GM21723 (cell line): ENCODE results near the gene PDE3A.
"Not testable (repeated sequence)": the region's sequence is repeated elsewhere in the genome, so short reads cannot be mapped to it uniquely, and the experiment has no call there.

Experiments
- ATAC-seq: cut with Tn5 transposase; IDR thresholded peaks from one replicate; pipeline ENCODE4 v1.9.1; 2021; ENCODE audit warnings: mild to moderate bottlenecking, moderate library complexity; ENCODE audit not compliant: unreplicated experiment

PDE3A gene

DNA sequence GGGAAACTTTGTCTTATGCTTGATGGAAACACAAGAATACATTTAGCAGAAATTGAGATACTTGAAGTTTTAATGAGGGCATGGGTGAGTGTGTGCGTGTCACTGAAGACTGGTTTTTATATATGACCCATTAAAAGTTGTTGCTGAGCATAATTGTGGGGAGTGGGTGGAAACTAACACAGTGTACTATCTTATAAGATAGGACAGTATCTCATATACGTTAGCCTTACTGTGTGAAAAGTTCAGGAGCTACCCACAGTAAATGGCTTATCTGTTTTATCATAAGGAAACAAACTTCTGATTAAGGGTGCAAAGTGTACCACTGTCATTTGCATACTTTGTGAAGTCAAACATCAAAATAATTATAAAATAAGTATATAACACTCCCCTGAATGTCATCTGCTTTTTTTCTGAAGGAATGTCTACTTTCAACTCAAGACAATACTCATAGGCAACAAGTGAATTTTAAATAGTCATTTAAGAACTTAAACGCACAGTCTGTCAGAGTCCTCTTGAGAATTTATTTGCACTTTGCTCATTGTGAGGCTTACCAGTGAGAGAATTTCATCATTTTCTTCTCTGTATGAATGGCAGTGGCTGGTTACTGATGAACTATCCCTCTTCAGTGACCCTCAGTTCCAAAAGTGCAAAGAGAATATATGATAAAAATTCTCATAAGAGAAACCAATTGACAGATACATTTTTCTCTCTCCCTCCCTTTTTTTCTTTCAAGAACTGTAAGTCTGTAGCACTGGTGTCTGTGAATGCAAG lies 4.2 kb downstream of the PDE3A start:
- no peak for ATAC-seq

DNA sequence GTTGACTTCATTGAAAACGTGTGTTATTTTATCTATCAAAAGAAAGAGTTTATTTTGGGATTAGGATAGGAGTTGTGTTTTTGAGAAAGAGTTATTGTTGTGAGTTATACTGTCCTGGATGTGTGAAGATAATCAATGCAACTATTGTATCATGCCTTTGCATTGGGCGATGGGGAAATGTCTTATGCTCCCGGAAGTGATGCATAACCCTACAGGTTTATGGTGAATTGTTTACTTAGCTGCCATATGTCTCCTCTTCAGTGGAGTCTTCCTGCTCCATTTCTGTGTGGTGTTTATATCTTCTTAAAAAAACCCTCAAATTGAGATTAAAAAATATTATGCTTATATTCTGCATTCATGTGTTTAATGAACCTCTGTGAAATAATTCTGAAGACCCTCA lies 6.5 kb downstream of the PDE3A start:
- ATAC-seq: no peak

DNA sequence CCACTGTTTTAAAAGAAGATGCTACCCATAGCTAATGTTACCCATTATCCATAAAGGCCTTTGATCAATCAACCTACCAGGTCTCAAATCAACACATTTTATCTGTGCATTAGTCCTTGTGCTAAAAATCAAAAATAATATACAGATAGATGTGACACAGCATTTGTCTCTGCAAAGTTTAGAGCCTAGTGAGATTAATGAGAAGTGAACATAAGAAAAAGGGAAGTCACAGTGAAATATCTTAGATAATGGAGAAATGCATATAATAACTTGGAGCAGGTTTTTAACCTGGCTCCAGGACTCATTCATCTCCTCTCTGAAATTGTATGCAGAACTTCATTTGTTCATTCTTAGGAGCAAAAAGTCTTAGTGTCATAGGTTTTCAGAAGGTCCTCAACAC lies 7.2 kb downstream of the PDE3A start:
- ATAC-seq: no peak

DNA sequence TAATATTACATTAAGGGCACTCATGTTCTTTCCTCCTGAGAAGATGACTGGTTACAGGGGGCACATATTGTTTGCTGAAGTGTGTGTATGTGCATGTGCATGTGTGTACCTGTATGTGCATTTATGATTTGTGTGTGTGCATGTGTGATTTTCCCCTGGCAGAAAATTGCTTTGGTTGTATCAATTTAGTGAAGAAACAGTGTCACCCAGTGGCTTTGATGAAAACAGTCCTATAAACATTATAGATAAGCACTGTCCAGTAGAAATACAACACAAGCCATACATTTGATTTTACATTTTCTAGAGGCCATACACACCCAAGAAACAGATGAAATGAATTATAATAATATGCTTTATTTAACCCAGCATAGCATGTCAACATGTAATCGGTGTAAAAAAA lies 8.6 kb downstream of the PDE3A start:
- ATAC-seq: no peak

DNA sequence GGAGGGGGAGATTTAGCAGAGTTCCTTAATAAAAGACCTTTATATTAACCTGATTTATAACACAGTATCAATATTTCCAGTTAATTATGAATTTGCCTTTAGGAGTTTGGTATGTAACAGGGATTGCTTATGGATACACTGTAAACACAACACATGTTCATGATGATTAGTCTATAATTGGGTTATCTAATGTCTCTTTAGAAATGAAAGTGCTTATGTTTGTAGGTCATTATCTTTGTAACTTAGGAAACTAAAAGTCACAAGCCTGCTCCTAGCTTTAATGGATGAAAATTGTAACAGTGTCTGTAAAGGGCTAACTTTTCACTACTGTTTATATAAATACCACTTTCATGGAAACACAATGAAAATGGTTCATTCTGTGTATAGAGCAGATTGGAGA lies 9.4 kb downstream of the PDE3A start:
- ATAC-seq: no peak

DNA sequence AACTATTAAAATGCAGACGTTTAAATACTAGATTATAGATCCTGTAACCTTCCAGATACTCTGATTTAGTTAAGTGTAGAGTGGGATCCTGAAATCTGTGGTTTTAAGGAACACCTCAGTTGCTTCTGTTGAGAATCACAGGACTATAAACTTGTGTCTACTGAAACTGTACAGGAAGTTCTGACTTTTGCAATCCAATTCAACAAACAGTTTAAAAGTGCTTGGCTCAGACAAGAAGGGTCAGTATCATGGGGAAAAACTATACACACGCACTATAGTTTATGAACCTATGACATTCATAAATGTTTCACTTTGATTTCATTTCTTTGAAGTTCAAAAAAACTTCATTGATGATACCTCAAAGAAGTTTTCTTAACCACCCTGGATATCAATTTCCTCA lies 13.8 kb downstream of the PDE3A start:
- no peak for ATAC-seq

DNA sequence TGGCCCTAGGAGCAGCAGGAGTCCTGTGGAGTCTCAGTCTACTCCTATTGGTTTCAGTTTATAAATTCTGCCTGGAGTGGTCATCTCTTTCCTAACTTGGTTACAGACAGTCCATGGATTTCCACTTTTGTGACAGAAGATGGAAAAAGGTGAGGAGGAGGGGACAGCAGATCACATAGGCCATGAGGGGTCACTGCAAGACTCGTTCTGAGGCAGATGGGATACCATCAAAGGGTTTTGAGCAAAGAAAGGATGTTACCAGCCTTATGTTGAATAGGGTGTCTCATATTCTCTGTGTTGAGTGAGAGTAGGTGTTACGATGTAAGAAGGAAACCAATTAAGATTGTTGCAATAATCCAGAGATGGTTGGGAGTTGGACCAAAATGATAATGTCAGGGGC lies 15.3 kb downstream of the PDE3A start:
- ATAC-seq: no peak

DNA sequence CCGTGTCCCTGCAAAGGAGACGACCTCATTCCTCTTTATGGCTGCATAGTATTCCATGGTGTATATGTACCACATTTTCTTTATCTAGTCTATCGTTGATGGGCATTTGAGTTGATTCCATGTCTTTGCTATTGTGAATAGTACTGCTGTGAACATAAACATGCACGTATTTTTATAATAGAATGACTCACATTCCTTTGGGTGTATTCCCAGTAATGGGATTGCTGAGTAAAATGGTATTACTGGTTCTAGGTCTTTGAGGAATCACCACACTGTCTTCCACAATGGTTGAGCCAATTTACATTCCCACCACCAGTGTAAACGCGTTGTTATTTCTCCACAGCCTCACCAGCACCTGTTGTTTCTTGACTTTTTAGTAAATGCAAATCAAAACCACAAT lies 16.5 kb downstream of the PDE3A start:
- not testable (repeated sequence) for ATAC-seq

DNA sequence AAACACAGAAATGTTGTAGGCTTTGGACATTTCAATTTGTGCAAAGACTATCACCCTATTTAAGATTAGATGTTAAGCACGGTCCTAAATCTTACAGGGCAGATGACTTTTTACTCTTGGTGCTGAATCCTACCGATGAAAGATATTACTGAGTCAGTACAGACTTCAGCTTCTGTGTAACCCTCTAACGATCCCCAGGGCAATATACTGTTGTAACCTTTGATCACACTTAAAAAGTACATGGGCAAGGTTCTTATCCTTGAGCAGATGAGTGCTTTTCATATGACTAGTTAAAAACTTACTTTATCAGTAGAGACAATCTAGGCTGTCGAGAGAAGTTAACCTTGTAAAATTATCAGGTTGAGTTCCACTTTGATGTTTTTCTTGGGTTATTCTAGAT lies 22.5 kb downstream of the PDE3A start:
- no peak for ATAC-seq

DNA sequence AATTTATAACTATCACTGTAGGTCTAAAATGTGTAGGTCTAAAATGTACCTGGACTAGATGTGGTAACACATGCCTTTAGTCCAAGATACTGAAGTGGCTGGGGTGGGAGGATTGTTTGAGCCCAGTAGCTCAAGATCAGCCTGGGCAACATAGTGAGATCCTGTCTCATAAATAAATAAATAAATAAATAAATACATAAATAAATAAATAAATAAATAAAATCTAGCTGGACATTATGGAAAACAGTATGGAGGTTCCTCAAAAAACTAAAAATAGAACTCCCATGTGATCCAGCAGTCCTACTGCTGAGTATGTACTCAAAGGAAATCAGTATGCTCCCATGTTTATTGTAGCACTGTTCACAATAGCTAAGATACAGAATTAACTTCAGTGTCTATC lies 24.0 kb downstream of the PDE3A start:
- no peak for ATAC-seq

DNA sequence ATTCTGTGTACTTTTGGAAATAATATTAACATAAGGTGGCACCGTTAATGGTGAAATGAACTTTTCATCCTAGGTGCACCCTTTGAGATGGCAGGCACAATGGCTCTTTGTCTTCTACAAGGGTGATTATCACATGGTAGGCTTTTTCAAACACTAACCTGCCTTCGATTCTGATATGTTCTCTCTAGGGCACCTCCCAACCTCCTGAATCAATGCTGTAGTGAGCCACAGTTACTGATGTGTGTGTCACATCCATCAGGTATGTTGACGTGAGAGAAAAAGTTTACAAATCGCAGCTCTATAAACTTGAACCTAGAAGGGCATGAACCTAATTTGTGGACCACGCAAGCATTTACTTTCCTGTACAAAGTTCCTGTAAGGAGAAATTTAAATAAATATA lies 25.4 kb downstream of the PDE3A start:
- no peak for ATAC-seq

DNA sequence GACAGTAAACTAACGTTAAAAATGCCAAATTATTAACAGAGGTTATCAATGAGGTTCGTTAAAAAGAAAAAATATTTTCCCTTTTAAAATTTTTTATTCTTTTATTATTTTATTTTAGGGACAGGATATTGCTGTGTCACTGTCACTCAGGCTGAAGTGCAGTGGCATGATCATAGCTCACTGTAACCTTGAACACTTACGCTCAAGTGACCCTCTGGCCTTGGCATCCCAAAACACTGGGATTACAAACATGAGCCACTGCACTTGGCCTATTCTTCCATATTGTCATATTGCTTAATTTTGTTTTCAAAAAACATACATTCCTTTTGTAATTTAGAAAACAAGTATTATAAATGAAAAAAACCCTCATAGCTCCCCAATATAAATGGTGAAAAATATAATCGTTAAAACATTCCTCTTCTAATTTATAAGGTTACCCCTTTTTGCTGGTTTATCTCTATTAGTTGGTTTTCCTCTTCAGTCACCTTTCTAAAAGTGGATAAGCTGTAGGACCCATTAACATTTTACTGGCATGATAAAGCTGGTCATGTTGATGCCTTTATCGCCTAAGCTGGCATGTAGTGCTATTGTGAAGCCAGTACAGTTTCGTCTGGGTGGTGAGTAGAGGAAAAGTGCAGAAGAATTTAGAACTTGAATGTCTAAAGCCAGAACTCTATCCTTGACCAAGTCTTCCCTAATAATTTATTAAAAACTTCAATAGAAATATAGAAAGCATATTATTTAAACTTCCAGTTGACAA lies 27.6 kb downstream of the PDE3A start:
- no peak for ATAC-seq

DNA sequence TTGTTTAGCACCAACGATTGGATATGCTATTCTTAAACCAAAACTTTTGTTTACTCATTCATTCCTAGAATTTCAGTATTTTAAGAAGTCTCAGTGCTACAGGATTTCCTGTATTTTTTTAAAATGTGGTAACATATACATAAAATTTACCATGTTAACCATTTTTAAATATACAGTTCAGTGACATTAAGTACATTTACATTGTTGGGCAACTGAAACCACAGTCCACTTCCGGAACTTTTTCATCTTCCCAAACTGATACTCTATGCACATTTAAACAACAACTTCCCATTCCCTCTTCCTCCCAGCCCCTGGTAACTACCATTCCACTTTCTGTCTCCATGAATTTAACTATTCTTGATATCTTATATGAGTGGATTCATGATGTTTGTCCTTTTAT lies 30.3 kb downstream of the PDE3A start:
- no peak for ATAC-seq

DNA sequence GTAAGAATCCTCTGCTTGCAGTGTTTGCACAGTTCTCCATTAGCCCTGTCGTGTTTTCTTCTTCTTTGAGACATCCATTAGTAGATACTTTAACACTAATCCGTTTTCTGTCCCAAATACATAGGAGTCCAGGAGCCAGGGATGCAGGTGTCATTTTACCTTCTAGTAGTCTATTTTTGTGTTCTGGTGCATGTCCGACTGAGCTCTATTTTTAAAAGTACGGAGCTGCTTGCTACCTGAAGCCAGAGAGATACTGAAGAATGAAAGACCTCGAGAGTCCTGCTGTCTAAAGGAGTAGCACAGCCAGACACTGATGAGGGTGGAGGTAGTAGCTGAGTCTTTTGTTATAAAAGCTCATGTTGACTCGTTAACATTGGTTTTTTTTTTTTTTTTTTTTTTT lies 31.7 kb downstream of the PDE3A start:
- ATAC-seq: no peak

DNA sequence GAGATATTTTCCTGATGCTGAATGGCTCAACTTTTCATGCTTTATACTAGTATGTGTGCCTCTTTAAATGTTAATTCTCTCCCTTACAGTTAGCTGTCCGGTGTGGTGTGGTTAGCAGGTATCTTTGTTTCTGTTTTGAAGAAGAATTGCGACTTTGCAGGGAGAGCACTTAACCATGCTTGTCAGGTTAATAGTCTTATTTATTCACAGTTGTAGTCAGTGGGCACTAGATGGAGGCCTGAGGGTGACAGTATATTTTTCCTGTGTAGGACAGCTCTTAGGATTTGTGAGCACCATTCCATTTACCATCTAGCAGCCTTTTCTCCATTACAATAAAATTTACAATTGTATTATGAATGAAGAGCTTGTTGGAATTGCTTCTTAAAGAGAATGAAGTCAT lies 34.9 kb downstream of the PDE3A start:
- no peak for ATAC-seq

DNA sequence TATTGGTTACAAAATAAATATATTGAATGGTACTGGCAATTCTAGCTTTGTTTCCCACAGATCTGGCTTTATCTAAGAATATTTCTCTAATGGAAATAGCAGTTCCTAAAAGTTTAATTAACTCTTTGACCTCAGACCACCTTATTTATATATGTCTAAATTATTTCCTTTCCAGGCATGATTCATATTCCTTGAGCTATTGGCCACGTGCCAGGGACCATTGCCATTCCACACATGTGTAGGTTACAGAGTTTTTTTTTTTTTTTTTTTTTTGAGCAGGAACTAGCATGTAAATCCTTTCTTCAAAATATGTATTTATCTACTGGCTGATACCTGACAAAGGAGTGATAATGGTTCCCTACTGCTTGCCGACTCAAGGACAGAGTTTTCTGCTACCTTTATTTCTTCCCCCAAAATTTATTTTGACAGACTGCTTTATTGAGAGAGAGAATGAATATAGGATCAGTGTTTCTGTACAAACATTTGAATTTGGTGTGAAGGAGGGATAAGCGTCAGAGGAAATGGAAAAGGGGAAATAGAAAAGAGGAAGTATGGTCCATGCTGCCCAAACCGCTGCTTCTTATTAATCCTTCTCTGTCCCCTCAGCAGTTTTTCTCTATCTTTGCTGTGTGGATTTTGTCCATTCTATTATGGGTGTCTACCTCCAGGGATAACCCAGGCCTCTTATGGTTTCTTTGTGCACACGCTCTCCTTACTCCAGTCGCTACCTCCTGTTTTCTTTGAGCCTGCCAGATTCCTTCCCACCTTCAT lies 36.4 kb downstream of the PDE3A start:
- no peak for ATAC-seq

DNA sequence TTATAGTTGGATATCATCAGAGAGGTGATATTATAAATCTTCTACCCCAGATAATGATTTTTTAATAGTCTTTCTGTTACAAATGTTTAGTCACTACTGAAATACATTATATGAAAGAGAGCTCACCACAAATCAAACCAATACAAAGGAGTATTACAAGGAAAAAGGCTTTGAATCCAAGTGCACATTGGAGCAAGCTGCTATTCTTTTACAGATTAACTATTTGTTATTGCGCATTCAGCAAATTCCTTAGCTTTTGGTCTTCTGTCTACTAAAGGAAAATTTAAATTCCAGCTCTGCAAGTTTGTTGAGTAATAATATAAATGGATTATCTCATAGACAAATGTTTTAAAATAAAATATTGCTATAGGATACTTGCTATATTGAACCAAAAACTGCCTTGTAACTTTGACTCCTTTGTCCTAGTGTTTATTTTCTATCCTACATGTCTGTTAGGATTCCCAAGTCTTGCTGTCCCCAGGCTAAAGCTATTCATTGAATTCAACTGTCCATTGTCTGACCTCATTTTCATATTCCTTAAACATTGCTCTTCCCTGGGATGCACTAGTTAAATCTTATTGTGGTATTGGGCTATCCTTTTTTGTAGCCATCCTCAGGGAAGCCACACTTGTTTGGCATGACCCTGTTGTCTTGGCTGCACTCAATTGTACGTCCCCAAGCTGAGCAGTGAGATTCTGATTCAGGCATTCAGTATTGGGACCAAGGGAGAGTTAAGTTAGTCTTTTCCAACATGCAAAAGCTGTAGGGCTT lies 41.5 kb downstream of the PDE3A start:
- ATAC-seq: no peak

DNA sequence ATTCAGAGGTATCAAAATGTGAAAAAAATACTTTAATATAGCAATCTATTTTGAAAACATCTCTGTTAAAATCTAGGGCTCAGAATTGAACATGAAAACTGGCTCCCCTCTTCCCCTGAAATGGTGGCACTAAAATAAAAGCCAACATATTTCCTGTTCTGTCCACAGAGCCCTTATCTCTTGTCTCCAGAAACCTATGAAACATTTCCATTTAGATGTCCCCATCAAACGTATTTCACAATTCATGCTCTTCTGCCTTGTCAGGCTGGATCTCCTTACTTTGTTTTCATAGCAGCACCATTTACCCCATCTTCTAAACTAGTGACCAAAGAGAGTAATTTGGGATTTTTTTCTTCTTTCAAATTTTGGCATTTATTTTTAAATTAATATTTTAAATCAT lies 42.4 kb downstream of the PDE3A start:
- ATAC-seq: no peak

DNA sequence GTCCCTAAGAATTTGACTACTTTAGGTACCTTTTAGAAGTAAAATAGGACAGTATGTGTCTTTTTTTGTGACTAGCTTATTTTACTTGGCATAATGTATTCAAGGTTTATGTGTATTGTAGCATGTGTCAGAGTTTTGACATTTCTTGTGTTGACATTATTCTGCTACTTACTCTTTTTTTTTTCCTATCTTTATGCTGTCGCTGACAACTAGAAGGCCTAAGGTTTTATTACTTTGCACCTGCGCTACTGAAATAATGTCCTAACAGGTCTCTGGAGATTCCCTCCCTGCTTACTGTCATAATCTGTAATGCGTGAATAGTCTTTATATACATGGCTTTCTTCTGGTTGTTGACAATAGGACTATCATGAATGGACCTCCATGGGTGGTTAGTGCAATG lies 43.0 kb downstream of the PDE3A start:
- no peak for ATAC-seq

DNA sequence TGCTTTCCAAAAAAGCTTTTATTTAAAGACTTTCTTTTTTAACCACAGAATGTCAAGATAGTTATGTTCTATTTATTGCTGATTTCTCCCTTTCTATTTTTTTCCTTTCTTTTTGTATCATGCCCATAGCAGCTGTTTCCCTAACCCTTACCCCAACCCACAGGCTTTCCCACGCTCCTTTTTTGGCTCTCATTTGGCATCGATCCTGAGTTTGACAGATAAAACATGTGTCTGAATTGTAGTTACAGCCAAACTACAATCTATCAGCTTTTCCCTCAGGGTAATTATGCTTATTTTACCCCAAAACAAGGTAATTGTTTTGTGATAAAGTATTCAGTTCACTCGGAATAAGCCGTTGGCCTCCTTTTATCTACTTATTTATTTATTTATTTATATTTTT lies 46.7 kb downstream of the PDE3A start:
- ATAC-seq: no peak

DNA sequence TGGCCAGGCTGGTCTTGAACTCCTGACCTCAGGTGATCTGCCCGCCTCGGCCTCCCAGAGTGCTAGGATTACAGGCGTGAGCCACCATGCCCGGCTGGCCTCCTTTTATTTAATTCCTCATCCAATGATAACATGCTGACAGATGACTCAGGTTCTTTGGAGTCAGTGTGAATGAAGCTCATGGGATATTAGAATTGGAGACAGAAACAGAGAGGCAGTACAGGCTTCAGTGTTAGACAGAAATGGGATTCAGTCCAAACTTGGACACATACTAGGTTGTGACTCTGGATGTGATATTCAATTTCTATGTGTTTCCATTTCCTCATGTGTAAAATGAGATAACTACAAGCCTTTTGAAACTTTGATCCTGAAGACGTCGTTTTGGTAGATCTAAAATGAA lies 47.3 kb downstream of the PDE3A start:
- ATAC-seq: no peak
